HFFc6 (cell line): ENCODE results near the gene LENG1. TPM values are rescaled to one million over a fixed set of nuclear protein-coding genes. Genes with fewer than 3 reads are reported as not detected.

Experiments
- DNase-seq: peaks from one replicate; pipeline ENCODE4 v3.0.0-alpha.2; 2018
- H3K27ac Mint-ChIP-seq: 2 replicates; pipeline ENCODE4 v1.8.0; 2020; ENCODE audit warnings: mild to moderate bottlenecking, mixed read lengths
- H3K27me3 Mint-ChIP-seq: 2 replicates; pipeline ENCODE4 v1.8.0; 2021; ENCODE audit warnings: mild to moderate bottlenecking, moderate library complexity, mixed read lengths; ENCODE audit not compliant: insufficient read depth
- H3K36me3 Mint-ChIP-seq: 2 replicates; pipeline ENCODE4 v1.8.0; 2021; ENCODE audit warnings: low read depth, mixed read lengths
- H3K4me1 Mint-ChIP-seq: 2 replicates; pipeline ENCODE4 v1.8.0; 2020; ENCODE audit warnings: low read depth, mixed read lengths
- H3K4me3 Mint-ChIP-seq: 2 replicates; pipeline ENCODE4 v1.8.0; 2020; ENCODE audit warnings: mild to moderate bottlenecking, moderate library complexity, mixed read lengths
- H3K9me3 Mint-ChIP-seq: 2 replicates; pipeline ENCODE4 v1.8.0; 2020; ENCODE audit warnings: mild to moderate bottlenecking, mixed read lengths
- total RNA-seq, 6 experiments: library from RNA; stranded (reverse); fragmentation: NEBNext Ultra II Directional; extraction: Animal tissue kit (Norgen Biotek cat#: 25700); gene quantifications; 2 replicates in 1 of 6; 3 replicates in 5 of 6; pipeline ENCODE4 v1.2.3, GENCODE V29; 2021
- TF ChIP-seq, protein P1 (sequence below): fragments of 200-600 bp; sonication (generic); IDR thresholded peaks from 2 replicates; pipeline ENCODE4 v1.5.0; 2021; ENCODE audit warnings: antibody characterized with exemption, mild to moderate bottlenecking

The LENG1 gene
- total RNA-seq, 6 experiments from 2014 or later = 3.7 to 7.6 (median 6.2) TPM

DNA sequence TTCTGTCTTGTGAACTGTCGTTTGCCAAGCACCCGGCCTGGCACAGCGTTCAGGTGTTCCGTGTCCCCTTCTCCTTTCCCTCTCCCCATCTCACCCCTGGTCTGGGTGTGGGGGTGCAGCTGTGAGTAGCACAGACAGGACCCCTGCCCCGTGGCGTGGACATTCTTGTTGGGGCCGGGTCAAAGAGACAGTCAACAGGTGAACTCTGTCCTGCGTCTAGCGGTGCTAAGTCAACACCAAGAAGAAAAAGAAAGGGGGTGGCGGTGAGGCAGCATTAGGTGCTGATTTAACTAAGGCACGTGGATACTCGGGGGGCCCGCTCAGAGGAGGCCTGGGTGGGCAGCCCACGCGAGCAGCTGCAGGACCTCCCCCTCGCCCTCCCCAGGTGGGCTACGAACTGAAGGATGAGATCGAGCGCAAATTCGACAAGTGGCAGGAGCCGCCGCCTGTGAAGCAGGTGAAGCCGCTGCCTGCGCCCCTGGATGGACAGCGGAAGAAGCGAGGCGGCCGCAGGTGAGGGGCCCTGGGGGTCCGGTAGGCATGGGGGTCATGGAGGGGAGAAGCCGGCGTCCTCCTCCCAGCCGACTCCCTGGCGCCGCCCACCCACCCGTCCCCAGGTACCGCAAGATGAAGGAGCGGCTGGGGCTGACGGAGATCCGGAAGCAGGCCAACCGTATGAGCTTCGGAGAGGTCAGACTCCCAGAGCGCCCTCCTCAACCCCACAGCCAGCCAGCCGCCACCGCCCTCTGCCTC is 31.7 kb downstream of the LENG1 start:
- TF ChIP-seq, protein P1, sequence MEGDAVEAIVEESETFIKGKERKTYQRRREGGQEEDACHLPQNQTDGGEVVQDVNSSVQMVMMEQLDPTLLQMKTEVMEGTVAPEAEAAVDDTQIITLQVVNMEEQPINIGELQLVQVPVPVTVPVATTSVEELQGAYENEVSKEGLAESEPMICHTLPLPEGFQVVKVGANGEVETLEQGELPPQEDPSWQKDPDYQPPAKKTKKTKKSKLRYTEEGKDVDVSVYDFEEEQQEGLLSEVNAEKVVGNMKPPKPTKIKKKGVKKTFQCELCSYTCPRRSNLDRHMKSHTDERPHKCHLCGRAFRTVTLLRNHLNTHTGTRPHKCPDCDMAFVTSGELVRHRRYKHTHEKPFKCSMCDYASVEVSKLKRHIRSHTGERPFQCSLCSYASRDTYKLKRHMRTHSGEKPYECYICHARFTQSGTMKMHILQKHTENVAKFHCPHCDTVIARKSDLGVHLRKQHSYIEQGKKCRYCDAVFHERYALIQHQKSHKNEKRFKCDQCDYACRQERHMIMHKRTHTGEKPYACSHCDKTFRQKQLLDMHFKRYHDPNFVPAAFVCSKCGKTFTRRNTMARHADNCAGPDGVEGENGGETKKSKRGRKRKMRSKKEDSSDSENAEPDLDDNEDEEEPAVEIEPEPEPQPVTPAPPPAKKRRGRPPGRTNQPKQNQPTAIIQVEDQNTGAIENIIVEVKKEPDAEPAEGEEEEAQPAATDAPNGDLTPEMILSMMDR = no peak
- H3K4me3 Mint-ChIP-seq = no peak overlapping the region
- H3K9me3 Mint-ChIP-seq = no peaks in the 10 kb centered on the region
- no peaks in the 10 kb centered on the region; the same call in 1 of the 2 replicates for H3K27me3 Mint-ChIP-seq
- peaks cover 8% of the 10 kb centered on the region for H3K36me3 Mint-ChIP-seq
- no peaks in the 10 kb centered on the region for H3K4me1 Mint-ChIP-seq
- no peak overlapping the region for H3K27ac Mint-ChIP-seq
- DNase-seq = no peak

DNA sequence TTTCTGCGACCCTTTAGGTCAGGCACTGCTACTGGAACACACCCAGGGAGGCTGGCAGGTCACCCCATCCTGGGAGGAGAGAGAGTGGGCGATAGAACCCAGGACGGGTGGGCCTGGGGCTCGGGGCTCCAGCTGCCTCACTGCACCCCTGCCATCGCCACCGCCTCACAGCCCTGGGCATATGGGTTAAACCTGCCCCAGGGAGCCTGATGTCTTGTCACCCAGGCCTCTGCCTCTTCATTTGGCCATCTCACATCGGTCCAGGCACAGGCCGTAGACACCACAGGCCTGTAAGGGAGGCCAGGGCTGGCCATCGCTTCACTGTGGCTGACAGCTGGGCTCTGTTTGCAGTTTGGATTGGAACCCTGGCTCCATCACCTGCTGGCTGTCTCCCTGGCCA is 33.8 kb downstream of the LENG1 start:
- TF ChIP-seq, protein P1 = no peak
- Mint-ChIP-seq H3K27ac (no peak overlapping the region), H3K27me3 (peaks cover 2% of the 10 kb centered on the region; the same call in 1 of the 2 replicates), H3K4me1 (no peaks in the 10 kb centered on the region), H3K9me3 (no peaks in the 10 kb centered on the region), H3K4me3 (no peak overlapping the region), H3K36me3 (peaks cover 8% of the 10 kb centered on the region)
- no peak for DNase-seq

DNA sequence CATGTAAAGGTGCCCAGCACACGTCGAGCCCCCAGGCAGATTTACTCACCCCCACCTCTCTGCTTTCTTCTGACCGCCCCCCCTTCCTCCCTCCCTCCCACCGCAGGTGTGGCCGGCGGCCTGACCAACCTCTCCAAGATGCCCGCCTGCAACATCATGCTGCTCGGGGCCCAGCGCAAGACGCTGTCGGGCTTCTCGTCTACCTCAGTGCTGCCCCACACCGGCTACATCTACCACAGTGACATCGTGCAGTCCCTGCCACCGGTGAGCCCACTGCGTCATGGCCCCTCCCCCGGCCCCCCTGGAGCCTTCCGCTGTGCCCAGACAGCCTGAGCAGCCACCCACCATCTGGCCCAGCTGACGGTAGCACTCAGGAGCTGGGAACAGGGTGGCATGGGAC is 35.1 kb downstream of the LENG1 start:
- TF ChIP-seq, protein P1 = no peak
- Mint-ChIP-seq H3K36me3 (peaks cover 12% of the 10 kb centered on the region), H3K4me1 (no peaks in the 10 kb centered on the region), H3K9me3 (no peaks in the 10 kb centered on the region), H3K4me3 (no peak overlapping the region), H3K27me3 (peaks cover 2% of the 10 kb centered on the region; the same call in 1 of the 2 replicates), H3K27ac (no peak overlapping the region)
- no peak for DNase-seq

DNA sequence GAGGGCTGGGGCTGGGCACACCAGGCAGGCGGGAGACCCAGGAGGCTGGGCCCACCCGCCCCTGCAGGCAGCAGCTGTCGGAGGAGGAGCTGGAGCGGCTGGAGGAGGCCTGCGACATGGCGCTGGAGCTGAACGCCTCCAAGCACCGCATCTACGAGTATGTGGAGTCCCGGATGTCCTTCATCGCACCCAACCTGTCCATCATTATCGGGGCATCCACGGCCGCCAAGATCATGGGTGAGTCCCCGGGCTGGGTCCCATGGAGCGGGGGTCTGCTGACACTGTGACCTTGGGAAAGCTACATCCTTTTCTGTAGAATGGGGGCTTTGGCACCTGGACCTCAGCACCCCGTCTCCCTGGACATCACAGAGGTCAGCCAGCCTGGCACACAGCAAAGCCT is 35.8 kb downstream of the LENG1 start:
- TF ChIP-seq, protein P1 = no peak
- Mint-ChIP-seq H3K36me3 (peaks cover 12% of the 10 kb centered on the region), H3K27me3 (peaks cover 2% of the 10 kb centered on the region; the same call in 1 of the 2 replicates), H3K4me1 (no peaks in the 10 kb centered on the region), H3K9me3 (no peaks in the 10 kb centered on the region), H3K4me3 (no peak overlapping the region), H3K27ac (no peak overlapping the region)
- no peak for DNase-seq

DNA sequence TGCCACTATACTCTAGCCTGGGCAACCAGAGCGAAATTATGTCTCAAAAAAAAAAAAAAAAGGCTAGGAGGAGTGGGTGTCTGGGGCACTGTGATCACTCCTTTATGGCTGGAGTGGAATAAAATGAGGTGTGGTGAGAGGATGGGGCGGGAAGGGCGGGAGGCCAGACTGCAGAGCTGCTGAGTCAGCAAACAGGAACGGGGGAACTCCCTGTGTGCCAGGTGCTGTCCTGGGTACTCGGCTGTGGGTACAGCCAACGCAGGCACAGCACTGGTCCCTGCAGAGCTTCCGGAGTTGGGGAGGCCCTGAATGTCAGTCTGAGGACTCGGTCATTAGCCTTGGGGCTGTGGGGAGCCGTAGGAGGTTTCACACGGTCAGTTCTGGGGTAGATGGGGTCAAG is 38.3 kb downstream of the LENG1 start:
- TF ChIP-seq, protein P1 = no peak
- no peaks in the 10 kb centered on the region for H3K9me3 Mint-ChIP-seq
- DNase-seq = no peak
- no peak overlapping the region for H3K27ac Mint-ChIP-seq
- peaks cover 2% of the 10 kb centered on the region; the same call in 1 of the 2 replicates for H3K27me3 Mint-ChIP-seq
- H3K36me3 Mint-ChIP-seq = peaks cover 8% of the 10 kb centered on the region; the same call in 1 of the 2 replicates
- H3K4me3 Mint-ChIP-seq = no peak overlapping the region
- H3K4me1 Mint-ChIP-seq = peaks cover 10% of the 10 kb centered on the region
